HG02885 (cell line): ENCODE results near the gene DVL1.

ENCODE experiments used
- ATAC-seq: cut with Tn5 transposase; IDR thresholded peaks from one replicate; pipeline ENCODE4 v1.9.1; 2021; ENCODE audit warnings: mild to moderate bottlenecking; ENCODE audit not compliant: unreplicated experiment, poor library complexity

The DVL1 gene

GRCh38 chr1:1287288-1288110, 61.7 kb downstream of the DVL1 start:
- no peak for ATAC-seq

GRCh38 chr1:1286313-1287261, 62.6 kb downstream of the DVL1 start:
- ATAC-seq, result no peak

GRCh38 chr1:1285611-1286311, 63.5 kb downstream of the DVL1 start:
- no peak for ATAC-seq
